GM12878 (cell line): Measurements from ENCODE around the gene MED13L.

Experiments
- CHD4 ChIP-seq: fragments of 200-600 bp; sonication (generic); IDR thresholded peaks from 2 replicates; pipeline ENCODE4 v1.6.1; 2016; ENCODE audit warnings: mild to moderate bottlenecking
- CTCF ChIP-seq, 3 experiments: IDR thresholded peaks in 2 of 3; conservative IDR thresholded peaks in 1 of 3; 2 replicates each; pipeline ENCODE4 v1.5.1; 2011; ENCODE audit warnings: low read depth in 3 of 3, low read length in 3 of 3, mild to moderate bottlenecking in 3 of 3, control low read depth in 2 of 3, moderate library complexity in 2 of 3, inconsistent platforms in 1 of 3, mixed read lengths in 1 of 3; ENCODE audit not compliant: control insufficient read depth in 2 of 3, insufficient read depth in 1 of 3; ENCODE audit errors: extremely low read depth in 1 of 3
- E2F4 ChIP-seq: IDR thresholded peaks from 2 replicates; pipeline ENCODE4 v1.6.1; 2012; ENCODE audit warnings: low read depth, low read length, improper control_type of control experiment
- EZH2 ChIP-seq: IDR thresholded peaks from 2 replicates; pipeline ENCODE4 v1.6.1; 2012; ENCODE audit warnings: low read depth, mild to moderate bottlenecking, control low read depth, inconsistent platforms, low read length, borderline replicate concordance; ENCODE audit not compliant: control insufficient read depth
- NR2F1 ChIP-seq: fragments of 450-650 bp; conservative IDR thresholded peaks from 2 replicates; pipeline ENCODE4 v1.6.1; 2017; ENCODE audit warnings: mild to moderate bottlenecking
- NRF1 ChIP-seq: conservative IDR thresholded peaks from 2 replicates; pipeline ENCODE4 v1.6.1; 2011; ENCODE audit warnings: mild to moderate bottlenecking, low read depth, low read length, improper control_type of control experiment
- POLR2A ChIP-seq: IDR thresholded peaks from 2 replicates; pipeline ENCODE4 v1.6.1; 2011; ENCODE audit warnings: low read depth, mild to moderate bottlenecking, low read length
- PRDM15 ChIP-seq: fragments of 450-650 bp; formaldehyde crosslinking; IDR thresholded peaks from 2 replicates; pipeline ENCODE4 v1.4.0; 2020; ENCODE audit warnings: mild to moderate bottlenecking, moderate library complexity
- RAD21 ChIP-seq: IDR thresholded peaks from 2 replicates; pipeline ENCODE4 v1.6.1; 2011; ENCODE audit warnings: mild to moderate bottlenecking, low read depth, low read length, moderate library complexity; ENCODE audit not compliant: insufficient read depth
- SRF ChIP-seq, 2 experiments: IDR thresholded peaks; 2 replicates each; pipeline ENCODE4 v1.6.1; 2011; ENCODE audit warnings: low read depth in 2 of 2, low read length in 2 of 2, mild to moderate bottlenecking in 1 of 2, moderate library complexity in 1 of 2
- STAT1 ChIP-seq: fragments of 450-650 bp; conservative IDR thresholded peaks from 2 replicates; pipeline ENCODE4 v1.6.1; 2014; ENCODE audit warnings: antibody characterized with exemption, mild to moderate bottlenecking
- ZNF24 ChIP-seq: fragments of 450-650 bp; IDR thresholded peaks from 2 replicates; pipeline ENCODE4 v1.6.1; 2017; ENCODE audit warnings: antibody characterized with exemption, mild to moderate bottlenecking

- no peak for TF ChIP-seq ZNF24
- no peak for TF ChIP-seq POLR2A
- TF ChIP-seq CTCF (IDR thresholded peaks at IDR 0.05 in 2 of 3, conservative IDR thresholded peaks at IDR 0.05 in 1 of 3; ENCODE audit: control insufficient read depth in 2 of 3, extremely low read depth in 1 of 3, insufficient read depth in 1 of 3, low read depth in 3 of 3, low read length in 3 of 3): no peak
- no peak for TF ChIP-seq NRF1
- TF ChIP-seq NR2F1: no peak
- TF ChIP-seq SRF (IDR thresholded peaks at IDR 0.05; ENCODE audit: low read depth in 2 of 2, low read length in 2 of 2): no peak
- no peak for TF ChIP-seq PRDM15 (CRISPR knock-in tag)
- no peak for TF ChIP-seq E2F4
- TF ChIP-seq STAT1: no peak
- no peak for TF ChIP-seq CHD4
- no peak for TF ChIP-seq EZH2
- no peak for TF ChIP-seq RAD21
These were observed 27.1 kb upstream of the MED13L start for GRCh38 chr12:116304621-116305020.
